Ovary (tissue), 3 donors: ENCODE data around the gene TRIP12.

Experiments used
- EP300 ChIP-seq: sonication (generic); formaldehyde crosslinking; IDR thresholded peaks from one replicate; pipeline ENCODE4 v1.6.1; 2017; ENCODE audit warnings: antibody characterized with exemption
- POLR2A ChIP-seq: fragments of 450-650 bp; IDR thresholded peaks from one replicate; pipeline ENCODE4 v1.6.1; 2017; ENCODE audit warnings: antibody characterized with exemption, mild to moderate bottlenecking, moderate library complexity
- TF ChIP-seq, protein P1 (sequence below), 3 donors: fragments of 450-650 bp in 2 of 3; fragments of 200-600 bp in 1 of 3; IDR thresholded peaks; one replicate each; pipeline versions ENCODE4 v1.5.1 to v1.8.0; 2016 to 2022; ENCODE audit warnings: antibody characterized with exemption in 3 of 3, mild to moderate bottlenecking in 1 of 3
- donor health status: DM: no; HTN: no; CAD: no.

DNA sequence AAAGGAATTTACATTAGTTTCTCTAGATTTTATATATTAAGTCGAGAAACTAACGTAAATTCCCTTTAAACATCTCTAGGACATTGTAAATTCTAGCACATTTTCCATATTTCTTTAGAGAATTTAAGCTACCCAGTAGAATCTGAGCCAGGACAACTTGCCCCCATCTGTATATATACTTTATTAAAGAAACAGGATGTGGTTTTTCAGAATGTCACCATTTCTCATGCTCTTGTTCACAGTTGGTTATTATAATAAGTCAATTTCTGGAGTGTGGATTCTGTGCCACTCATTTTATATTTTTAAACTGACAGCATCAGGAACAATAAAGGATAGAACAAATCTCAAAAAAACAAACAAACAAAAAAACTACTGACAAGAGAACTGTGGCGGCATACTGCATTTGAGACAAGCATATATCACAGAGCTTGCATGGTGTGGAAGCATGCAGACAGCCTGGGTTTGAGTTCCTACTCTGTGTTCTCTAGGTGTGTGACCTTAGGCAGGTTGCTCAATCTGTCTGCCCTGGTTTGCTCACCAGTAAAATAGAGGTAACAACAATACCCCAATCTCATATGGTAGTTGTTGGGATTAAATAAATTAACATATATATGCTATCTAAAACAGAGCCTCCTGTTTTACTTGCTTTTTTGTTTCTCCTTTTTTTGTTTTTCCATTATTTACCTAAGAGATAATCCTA is 146.0 kb downstream of the TRIP12 start:
- TF ChIP-seq, protein P1, sequence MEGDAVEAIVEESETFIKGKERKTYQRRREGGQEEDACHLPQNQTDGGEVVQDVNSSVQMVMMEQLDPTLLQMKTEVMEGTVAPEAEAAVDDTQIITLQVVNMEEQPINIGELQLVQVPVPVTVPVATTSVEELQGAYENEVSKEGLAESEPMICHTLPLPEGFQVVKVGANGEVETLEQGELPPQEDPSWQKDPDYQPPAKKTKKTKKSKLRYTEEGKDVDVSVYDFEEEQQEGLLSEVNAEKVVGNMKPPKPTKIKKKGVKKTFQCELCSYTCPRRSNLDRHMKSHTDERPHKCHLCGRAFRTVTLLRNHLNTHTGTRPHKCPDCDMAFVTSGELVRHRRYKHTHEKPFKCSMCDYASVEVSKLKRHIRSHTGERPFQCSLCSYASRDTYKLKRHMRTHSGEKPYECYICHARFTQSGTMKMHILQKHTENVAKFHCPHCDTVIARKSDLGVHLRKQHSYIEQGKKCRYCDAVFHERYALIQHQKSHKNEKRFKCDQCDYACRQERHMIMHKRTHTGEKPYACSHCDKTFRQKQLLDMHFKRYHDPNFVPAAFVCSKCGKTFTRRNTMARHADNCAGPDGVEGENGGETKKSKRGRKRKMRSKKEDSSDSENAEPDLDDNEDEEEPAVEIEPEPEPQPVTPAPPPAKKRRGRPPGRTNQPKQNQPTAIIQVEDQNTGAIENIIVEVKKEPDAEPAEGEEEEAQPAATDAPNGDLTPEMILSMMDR (IDR thresholded peaks at IDR 0.05): no peak
- TF ChIP-seq POLR2A (no peak), EP300 (no peak)
